Thyroid gland (tissue), 4 donors: ENCODE results near the gene GDPD4. TPM values are rescaled to one million over a fixed set of nuclear protein-coding genes. Genes with fewer than 3 reads are reported as not detected.

Source experiments
- DNase-seq, 2 donors: peaks; one replicate each; pipeline ENCODE4 v3.0.0-alpha.2; 2019
- H3K27ac ChIP-seq, 3 donors: fragments of 200-600 bp; sonication (generic); 1 replicate in 2 of 3; 2 replicates in 1 of 3; pipeline ENCODE4 v1.5.1; 2016 to 2019; ENCODE audit warnings: mild to moderate bottlenecking in 1 of 3, moderate library complexity in 1 of 3
- H3K27me3 ChIP-seq: fragments of 200-600 bp; sonication (generic); one replicate; pipeline ENCODE4 v1.5.1; 2019
- H3K36me3 ChIP-seq, 2 donors: fragments of 200-600 bp; sonication (generic); one replicate each; pipeline ENCODE4 v1.5.1; 2016 to 2019
- H3K4me1 ChIP-seq, 2 donors: fragments of 200-600 bp; sonication (generic); one replicate each; pipeline ENCODE4 v1.5.1; 2017 to 2019
- H3K4me3 ChIP-seq, 3 donors: fragments of 200-600 bp; sonication (generic); replicated peaks in 1 of 3; 1 replicate in 2 of 3; 2 replicates in 1 of 3; pipeline ENCODE4 v1.5.1; 2016; ENCODE audit warnings: mild to moderate bottlenecking in 1 of 3
- H3K9me3 ChIP-seq: fragments of 200-600 bp; sonication (generic); one replicate; pipeline ENCODE4 v1.5.1; 2017
- POLR2A ChIP-seq, 2 donors: fragments of 450-650 bp; IDR thresholded peaks; one replicate each; pipeline ENCODE4 v1.6.1; 2017; ENCODE audit warnings: antibody characterized with exemption in 2 of 2, mild to moderate bottlenecking in 2 of 2, moderate library complexity in 1 of 2
- WGBS, 2 donors: methylation state at CpG; one replicate each; pipeline ENCODE4 v1.1.5; 2017; 5-methylcytosine and 5-hydroxymethylcytosine counted together
- intact Hi-C: fragments of 100-400 bp; cut with DNase I; formaldehyde crosslinking; loops from one replicate; pipeline ENCODE4 v1.15.1; 2023
- total RNA-seq, 4 donors: library from RNA; depleted of rRNA; stranded (reverse); fragments of >200 nt; gene quantifications; one replicate each; pipeline ENCODE4 v1.2.3, GENCODE V29; 2016
- TF ChIP-seq, protein P1 (sequence below), 6 experiments: fragments of 200-600 bp in 3 of 6; fragments of 450-650 bp in 3 of 6; sonication (generic) in 3 of 6; IDR thresholded peaks; one replicate each; pipeline ENCODE4 v1.5.1; 2016 to 2019; ENCODE audit warnings: antibody characterized with exemption in 6 of 6, mild to moderate bottlenecking in 2 of 6, inconsistent platforms in 1 of 6, moderate library complexity in 1 of 6

Gene GDPD4
- total RNA-seq, 4 donors from 2014 or later, result 3.6 TPM; not detected in 3

DNA sequence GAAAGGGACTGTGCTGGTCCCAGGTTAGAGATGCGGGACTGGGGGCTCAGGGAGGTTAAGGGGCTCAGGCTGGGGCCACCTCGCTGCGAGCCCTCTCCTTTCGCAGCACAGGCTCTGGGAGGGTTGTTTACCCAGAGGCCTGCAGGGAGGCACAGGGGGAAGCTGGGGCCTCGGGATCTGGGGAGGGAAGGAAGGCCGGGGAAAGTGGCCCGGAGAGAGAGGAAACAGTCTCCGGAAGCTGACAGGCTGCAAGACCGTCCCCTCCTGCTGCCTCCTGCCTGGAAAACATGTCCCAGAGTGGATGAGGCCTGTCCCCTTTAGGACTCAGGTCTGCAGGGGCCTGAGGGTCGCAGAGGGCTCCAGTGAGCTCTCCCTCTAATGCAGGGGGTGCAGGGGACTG, 128.0 kb downstream of the GDPD4 start:
- TF ChIP-seq POLR2A (IDR thresholded peaks at IDR 0.05), result no peak
- TF ChIP-seq, protein P1, sequence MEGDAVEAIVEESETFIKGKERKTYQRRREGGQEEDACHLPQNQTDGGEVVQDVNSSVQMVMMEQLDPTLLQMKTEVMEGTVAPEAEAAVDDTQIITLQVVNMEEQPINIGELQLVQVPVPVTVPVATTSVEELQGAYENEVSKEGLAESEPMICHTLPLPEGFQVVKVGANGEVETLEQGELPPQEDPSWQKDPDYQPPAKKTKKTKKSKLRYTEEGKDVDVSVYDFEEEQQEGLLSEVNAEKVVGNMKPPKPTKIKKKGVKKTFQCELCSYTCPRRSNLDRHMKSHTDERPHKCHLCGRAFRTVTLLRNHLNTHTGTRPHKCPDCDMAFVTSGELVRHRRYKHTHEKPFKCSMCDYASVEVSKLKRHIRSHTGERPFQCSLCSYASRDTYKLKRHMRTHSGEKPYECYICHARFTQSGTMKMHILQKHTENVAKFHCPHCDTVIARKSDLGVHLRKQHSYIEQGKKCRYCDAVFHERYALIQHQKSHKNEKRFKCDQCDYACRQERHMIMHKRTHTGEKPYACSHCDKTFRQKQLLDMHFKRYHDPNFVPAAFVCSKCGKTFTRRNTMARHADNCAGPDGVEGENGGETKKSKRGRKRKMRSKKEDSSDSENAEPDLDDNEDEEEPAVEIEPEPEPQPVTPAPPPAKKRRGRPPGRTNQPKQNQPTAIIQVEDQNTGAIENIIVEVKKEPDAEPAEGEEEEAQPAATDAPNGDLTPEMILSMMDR (IDR thresholded peaks at IDR 0.05), result no peak
- 71 to 80% methylated on average over 10 of the region's 10 CpGs for WGBS, 2 donors
- no peak overlapping the region for H3K4me3 ChIP-seq
- H3K27me3 ChIP-seq, result no peaks in the 10 kb centered on the region
- no peaks in the 10 kb centered on the region for H3K36me3 ChIP-seq
- DNase-seq, result no peak
- H3K9me3 ChIP-seq, result no peaks in the 10 kb centered on the region
- no peak overlapping the region for H3K27ac ChIP-seq
- no peaks in the 10 kb centered on the region for H3K4me1 ChIP-seq
- intact Hi-C loops, result no loop called here

DNA sequence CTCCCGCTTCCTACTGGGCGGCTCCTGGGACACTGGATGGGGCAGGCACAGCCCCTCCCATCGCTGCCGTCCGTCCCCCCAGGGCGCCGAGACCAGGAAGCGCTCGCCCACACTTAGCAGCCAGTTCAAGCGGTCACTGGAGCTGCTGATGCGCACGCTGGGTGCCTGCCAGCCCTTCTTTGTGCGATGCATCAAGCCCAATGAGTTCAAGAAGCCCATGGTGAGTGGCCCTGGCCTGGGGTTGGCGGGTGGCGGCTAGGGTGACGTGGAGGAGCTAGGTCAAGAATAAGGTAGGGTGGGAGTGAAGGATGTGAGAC, 128.9 kb downstream of the GDPD4 start:
- intact Hi-C loops, result no loop called here
- H3K27me3 ChIP-seq, result no peaks in the 10 kb centered on the region
- WGBS, 2 donors, result 52 to 60% methylated on average over 12 of the region's 16 CpGs
- no peak overlapping the region for H3K27ac ChIP-seq
- DNase-seq, result peak in 1 of 2 donors; percentile 24
- H3K9me3 ChIP-seq, result no peaks in the 10 kb centered on the region
- TF ChIP-seq POLR2A (IDR thresholded peaks at IDR 0.05), result no peak
- TF ChIP-seq, protein P1 (IDR thresholded peaks at IDR 0.05), result no peak
- H3K36me3 ChIP-seq, result no peaks in the 10 kb centered on the region
- H3K4me1 ChIP-seq, result no peaks in the 10 kb centered on the region
- H3K4me3 ChIP-seq, result no peak overlapping the region

DNA sequence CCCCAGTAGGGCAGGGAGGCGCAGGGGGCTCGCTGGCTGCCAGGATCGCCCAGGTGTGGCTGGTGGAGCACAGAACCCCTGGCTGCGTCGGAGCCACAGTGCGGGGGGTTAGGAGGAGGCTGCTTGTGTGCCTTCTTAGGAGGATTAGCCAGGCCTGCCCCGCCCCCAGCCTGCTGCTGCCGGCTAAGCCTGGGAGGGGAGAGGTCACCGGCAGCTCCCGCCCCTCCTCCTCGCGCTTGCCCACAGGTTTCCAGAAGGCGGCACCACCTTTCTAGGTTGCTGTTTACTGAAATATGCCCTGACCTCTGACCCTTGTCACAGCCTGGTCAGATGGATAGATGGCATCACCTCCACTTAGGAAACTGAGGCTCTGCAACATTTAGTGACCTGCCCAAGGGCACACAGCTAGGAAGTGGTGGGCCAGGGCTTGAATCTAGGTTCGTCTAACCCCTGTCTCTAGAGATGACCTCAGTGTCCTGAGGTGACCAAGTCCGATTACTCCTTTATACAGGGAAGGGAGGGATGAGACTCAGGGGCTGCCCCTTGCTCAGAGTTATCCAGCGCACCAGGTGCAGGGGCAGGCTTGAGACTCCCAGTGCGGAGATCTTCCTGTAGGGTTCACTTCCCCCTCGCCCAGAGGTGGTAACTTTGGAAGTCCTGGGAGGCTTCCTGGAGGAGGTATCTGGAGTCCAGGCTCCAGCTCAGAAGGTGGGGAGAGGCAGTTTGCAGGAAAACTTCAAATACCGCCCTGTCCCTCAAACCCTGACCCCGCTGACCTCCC, 129.4 kb downstream of the GDPD4 start:
- H3K9me3 ChIP-seq, result no peaks in the 10 kb centered on the region
- no peaks in the 10 kb centered on the region for H3K4me1 ChIP-seq
- H3K27me3 ChIP-seq, result no peaks in the 10 kb centered on the region
- TF ChIP-seq POLR2A (IDR thresholded peaks at IDR 0.05), result no peak
- TF ChIP-seq, protein P1 (IDR thresholded peaks at IDR 0.05), result no peak
- no peak overlapping the region for H3K4me3 ChIP-seq
- 70 to 80% methylated on average over 16 to 20 of the region's 20 CpGs for WGBS, 2 donors
- no peak for DNase-seq
- H3K36me3 ChIP-seq, result no peaks in the 10 kb centered on the region
- no peak overlapping the region for H3K27ac ChIP-seq
- intact Hi-C loops, result no loop called here

DNA sequence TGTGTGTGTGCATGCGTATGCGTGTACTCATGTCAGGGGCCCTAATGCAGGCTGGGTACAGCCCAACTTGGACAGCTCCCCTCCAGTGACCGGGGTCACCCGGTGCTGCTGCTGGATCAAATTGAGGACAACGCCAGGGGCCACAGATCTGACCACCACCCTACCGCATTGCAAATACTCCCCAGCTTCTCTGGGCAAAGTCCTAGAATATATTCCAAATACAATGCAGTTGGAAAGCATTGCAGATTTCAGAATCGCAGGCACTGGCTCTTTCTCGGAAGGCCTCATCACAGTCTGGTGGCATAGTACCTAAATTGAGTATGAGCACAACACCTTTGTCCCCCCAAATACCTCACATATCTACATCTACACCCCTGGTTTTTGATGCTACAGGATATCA, 130.2 kb downstream of the GDPD4 start:
- intact Hi-C loops, result no loop called here
- no peak for DNase-seq
- 96% methylated on average over 8 of the region's 8 CpGs for WGBS, 2 donors
- no peak for TF ChIP-seq POLR2A (IDR thresholded peaks at IDR 0.05)
- TF ChIP-seq, protein P1 (IDR thresholded peaks at IDR 0.05), result no peak
- Histone ChIP-seq H3K4me3 (no peak overlapping the region), H3K4me1 (no peaks in the 10 kb centered on the region), H3K27me3 (no peaks in the 10 kb centered on the region), H3K36me3 (no peaks in the 10 kb centered on the region), H3K27ac (no peak overlapping the region), H3K9me3 (no peaks in the 10 kb centered on the region)

DNA sequence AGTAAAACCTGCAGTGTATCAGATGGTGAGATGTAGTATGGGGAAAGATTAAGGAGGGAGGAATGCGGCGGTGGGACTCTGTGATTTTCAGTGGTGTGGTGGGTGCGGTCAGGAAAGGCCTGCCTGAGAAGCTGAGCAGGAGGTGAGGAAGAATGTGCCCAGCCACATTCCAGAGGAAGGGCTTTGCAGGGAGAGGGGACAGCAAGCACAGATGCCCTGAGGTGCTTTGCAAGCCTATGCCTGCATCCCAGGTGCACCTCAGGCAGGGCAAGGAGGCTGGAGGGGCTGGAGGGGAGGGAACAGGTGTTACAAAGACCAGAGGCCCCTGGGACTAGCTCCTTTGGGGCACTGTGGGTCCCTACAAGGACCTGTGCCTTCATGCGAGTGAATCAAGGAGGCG, 131.4 kb downstream of the GDPD4 start:
- TF ChIP-seq, protein P1 (IDR thresholded peaks at IDR 0.05), result no peak
- no peak for TF ChIP-seq POLR2A (IDR thresholded peaks at IDR 0.05)
- 88 to 94% methylated on average over 5 of the region's 5 CpGs for WGBS, 2 donors
- Histone ChIP-seq H3K27me3 (no peaks in the 10 kb centered on the region), H3K9me3 (no peaks in the 10 kb centered on the region), H3K36me3 (no peaks in the 10 kb centered on the region), H3K4me1 (no peaks in the 10 kb centered on the region), H3K27ac (no peak overlapping the region), H3K4me3 (no peak overlapping the region)
- intact Hi-C loops, result no loop called here
- DNase-seq, result no peak
